Ishikawa (cell line): ENCODE measurements around the gene RAD51B.

ENCODE experiments used
- CEBPB ChIP-seq: IDR thresholded peaks from 2 replicates; pipeline ENCODE4 v1.6.1; 2012
- EP300 ChIP-seq: IDR thresholded peaks from 2 replicates; pipeline ENCODE4 v1.6.1; 2012; ENCODE audit warnings: borderline replicate concordance
- FOXM1 ChIP-seq: IDR thresholded peaks from 2 replicates; pipeline ENCODE4 v1.6.1; 2012; ENCODE audit warnings: low read depth, borderline replicate concordance
- TEAD4 ChIP-seq: IDR thresholded peaks from 2 replicates; pipeline ENCODE4 v1.6.1; 2012

DNA sequence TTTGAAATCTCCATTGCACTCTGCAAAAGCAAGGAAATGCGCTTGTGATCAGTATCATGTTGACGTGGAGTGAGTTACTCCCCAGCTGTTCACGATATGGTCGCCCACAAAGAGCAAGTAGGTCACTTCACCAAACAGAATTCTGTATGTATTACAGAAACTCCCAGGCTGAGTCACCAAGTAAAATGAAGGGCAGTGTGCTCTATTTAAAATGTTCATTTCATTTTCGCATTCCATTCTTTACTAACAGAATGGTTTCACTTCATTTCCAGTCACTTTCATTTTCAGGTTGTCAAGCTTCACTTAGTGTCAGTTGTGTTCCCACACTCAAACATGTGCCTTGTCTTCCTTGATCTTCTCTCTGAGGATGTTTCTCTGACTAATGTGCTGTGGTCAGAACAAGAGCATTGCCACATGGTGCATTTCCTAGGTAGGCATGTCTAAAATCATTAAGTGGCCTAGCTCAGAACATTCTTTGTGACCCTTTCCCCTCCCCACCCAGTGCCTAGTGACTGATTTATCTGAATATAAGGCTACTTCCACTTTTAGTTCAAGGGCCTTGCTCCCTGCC is 391.2 kb downstream of the RAD51B start:
- TF ChIP-seq CEBPB (no peak), EP300 (no peak), TEAD4 (no peak), FOXM1 (no peak)
